ENCODE results near the gene HILPDA.

The HILPDA gene

DNA sequence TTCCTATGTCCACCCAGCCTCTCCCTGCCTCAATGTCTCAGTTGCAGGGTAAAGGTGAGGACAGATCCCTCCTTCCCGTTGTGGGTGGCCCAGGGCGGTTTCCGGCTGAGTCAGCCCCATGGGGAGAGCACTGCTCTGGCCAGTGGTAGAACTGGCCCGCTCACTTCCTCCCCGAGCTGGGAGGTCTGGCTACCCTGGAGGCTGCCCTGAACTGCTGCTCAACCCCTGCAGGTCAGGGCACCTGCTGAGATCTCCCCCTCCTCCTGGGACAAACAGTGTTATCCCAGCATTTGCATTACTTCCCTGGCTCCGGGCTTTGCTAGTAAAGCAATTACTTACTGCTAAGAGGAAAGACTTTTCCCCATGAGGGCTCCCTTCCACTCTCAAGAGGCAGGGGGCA, 24.5 kb upstream of the HILPDA start:
- TF ChIP-seq CTCF (IDR thresholded peaks at IDR 0.05; ENCODE audit: insufficient read depth, missing control alignments) = no peak
- no peak for FAIRE-seq
- DNase-seq (ENCODE audit: insufficient read length, low spot score) = no peak

DNA sequence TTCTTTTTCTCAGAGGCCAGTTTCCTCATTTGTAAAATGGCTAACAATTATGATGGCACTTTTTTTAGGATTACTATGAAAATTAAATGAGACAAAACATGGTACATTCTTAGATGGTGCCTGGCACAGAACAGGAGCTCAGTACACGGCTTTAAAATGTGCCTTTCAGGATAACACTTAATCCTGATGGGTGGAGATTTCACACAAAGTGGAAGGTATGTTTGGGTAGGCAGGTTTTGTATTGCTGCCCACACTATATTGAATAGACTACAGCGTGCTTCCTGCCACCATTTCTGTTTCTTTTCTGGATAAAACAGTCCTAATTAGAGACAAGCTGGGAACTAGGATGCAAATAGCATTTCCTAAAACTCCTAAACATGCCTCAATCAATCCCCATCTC, 23.9 kb upstream of the HILPDA start:
- TF ChIP-seq CTCF (IDR thresholded peaks at IDR 0.05; ENCODE audit: insufficient read depth, missing control alignments) = no peak
- DNase-seq (ENCODE audit: insufficient read length, low spot score) = no peak
- no peak for FAIRE-seq

- no peak for TF ChIP-seq CTCF (IDR thresholded peaks at IDR 0.05; ENCODE audit: insufficient read depth, missing control alignments)
- DNase-seq (ENCODE audit: insufficient read length, low spot score) (no peak), FAIRE-seq (no peak)
Measured at GRCh38 chr7:128434413-128435326, 21.0 kb upstream of the HILPDA start.

GRCh38 chr7:128435327-128435686, 20.4 kb upstream of the HILPDA start:
- FAIRE-seq (no peak), DNase-seq (ENCODE audit: insufficient read length, low spot score) (no peak)
- TF ChIP-seq CTCF (IDR thresholded peaks at IDR 0.05; ENCODE audit: insufficient read depth, missing control alignments) = no peak

- FAIRE-seq (no peak), DNase-seq (ENCODE audit: insufficient read length, low spot score) (no peak)
- no peak for TF ChIP-seq CTCF (IDR thresholded peaks at IDR 0.05; ENCODE audit: insufficient read depth, missing control alignments)
Measured at GRCh38 chr7:128437426-128438332, 18.0 kb upstream of the HILPDA start.

DNA sequence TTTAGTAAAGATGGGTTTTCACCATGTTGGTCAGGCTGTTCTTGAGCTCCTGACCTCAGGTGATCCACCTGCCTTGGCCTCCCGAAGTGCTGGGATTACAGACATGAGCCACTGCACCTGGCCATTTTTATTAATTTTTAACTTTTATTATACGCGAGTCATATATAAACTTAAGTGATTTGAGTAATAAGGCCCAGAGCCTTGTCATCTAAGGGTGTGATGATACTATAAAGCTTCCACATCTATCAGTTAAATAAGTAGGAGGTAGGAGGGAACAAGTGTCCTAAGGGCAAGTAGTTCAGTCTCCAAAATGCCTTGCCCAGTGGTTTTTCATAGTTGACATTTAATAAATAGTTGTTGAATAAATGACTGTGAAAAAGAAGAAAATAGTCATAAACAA, 13.3 kb upstream of the HILPDA start:
- no peak for FAIRE-seq
- TF ChIP-seq CTCF (IDR thresholded peaks at IDR 0.05; ENCODE audit: insufficient read depth, missing control alignments) = no peak
- no peak for DNase-seq (ENCODE audit: insufficient read length, low spot score)
